HL-60 (cell line): Measurements from ENCODE around the gene TOX3.

ENCODE experiments used
- DNase-seq, 2 experiments: peaks; one replicate each; pipeline ENCODE4 v3.0.0-alpha.2; 2010 to 2020; ENCODE audit warnings: low read depth in 1 of 2, low spot score in 1 of 2
- H3K27ac ChIP-seq: fragments of 250-450 bp; sonication (Bioruptor Pico); replicated peaks from 2 replicates; pipeline ENCODE4 v1.5.1; 2020; ENCODE audit warnings: mild to moderate bottlenecking, moderate library complexity
- H3K27me3 ChIP-seq: fragments of 250-450 bp; sonication (Bioruptor Pico); 2 replicates; pipeline ENCODE4 v1.5.1; 2021; ENCODE audit warnings: mild to moderate bottlenecking, moderate library complexity; ENCODE audit not compliant: insufficient read depth, poor library complexity, severe bottlenecking
- H3K4me3 ChIP-seq: replicated peaks from 2 replicates; pipeline ENCODE4 v1.5.1; 2011; ENCODE audit warnings: mild to moderate bottlenecking, control low read depth, low read length; ENCODE audit not compliant: insufficient read depth
- GABPA ChIP-seq: IDR thresholded peaks from 2 replicates; pipeline ENCODE4 v1.6.1; 2012; ENCODE audit warnings: low read depth
- POLR2AphosphoS5 ChIP-seq: IDR thresholded peaks from 2 replicates; pipeline ENCODE4 v1.6.1; 2012; ENCODE audit warnings: low read depth
- REST ChIP-seq: IDR thresholded peaks from 2 replicates; pipeline ENCODE4 v1.6.1; 2012; ENCODE audit warnings: low read depth; ENCODE audit not compliant: insufficient replicate concordance
- SPI1 ChIP-seq: IDR thresholded peaks from 2 replicates; pipeline ENCODE4 v1.6.1; 2012; ENCODE audit warnings: low read depth, mild to moderate bottlenecking, borderline replicate concordance
- TF ChIP-seq, protein P1 (sequence below): IDR thresholded peaks from one replicate; pipeline ENCODE4 v1.5.1; 2011; ENCODE audit warnings: low read length, control low read depth, inconsistent platforms; ENCODE audit not compliant: insufficient read depth

The TOX3 gene

GRCh38 chr16:52439171-52439701, 107.7 kb downstream of the TOX3 start:
- no peak overlapping the region for H3K27ac ChIP-seq
- no peaks in the 10 kb centered on the region for H3K27me3 ChIP-seq
- DNase-seq: no peak
- no peak overlapping the region for H3K4me3 ChIP-seq
- TF ChIP-seq, protein P1, sequence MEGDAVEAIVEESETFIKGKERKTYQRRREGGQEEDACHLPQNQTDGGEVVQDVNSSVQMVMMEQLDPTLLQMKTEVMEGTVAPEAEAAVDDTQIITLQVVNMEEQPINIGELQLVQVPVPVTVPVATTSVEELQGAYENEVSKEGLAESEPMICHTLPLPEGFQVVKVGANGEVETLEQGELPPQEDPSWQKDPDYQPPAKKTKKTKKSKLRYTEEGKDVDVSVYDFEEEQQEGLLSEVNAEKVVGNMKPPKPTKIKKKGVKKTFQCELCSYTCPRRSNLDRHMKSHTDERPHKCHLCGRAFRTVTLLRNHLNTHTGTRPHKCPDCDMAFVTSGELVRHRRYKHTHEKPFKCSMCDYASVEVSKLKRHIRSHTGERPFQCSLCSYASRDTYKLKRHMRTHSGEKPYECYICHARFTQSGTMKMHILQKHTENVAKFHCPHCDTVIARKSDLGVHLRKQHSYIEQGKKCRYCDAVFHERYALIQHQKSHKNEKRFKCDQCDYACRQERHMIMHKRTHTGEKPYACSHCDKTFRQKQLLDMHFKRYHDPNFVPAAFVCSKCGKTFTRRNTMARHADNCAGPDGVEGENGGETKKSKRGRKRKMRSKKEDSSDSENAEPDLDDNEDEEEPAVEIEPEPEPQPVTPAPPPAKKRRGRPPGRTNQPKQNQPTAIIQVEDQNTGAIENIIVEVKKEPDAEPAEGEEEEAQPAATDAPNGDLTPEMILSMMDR: no peak
- no peak for TF ChIP-seq POLR2AphosphoS5
- TF ChIP-seq REST: no peak
- no peak for TF ChIP-seq SPI1
- TF ChIP-seq GABPA: no peak

GRCh38 chr16:52437277-52437670, 109.7 kb downstream of the TOX3 start:
- TF ChIP-seq GABPA (no peak), REST (no peak), SPI1 (no peak), POLR2AphosphoS5 (no peak)
- TF ChIP-seq, protein P1: no peak
- no peak for DNase-seq
- Histone ChIP-seq H3K27ac (no peak overlapping the region), H3K27me3 (no peaks in the 10 kb centered on the region), H3K4me3 (no peak overlapping the region)

DNA sequence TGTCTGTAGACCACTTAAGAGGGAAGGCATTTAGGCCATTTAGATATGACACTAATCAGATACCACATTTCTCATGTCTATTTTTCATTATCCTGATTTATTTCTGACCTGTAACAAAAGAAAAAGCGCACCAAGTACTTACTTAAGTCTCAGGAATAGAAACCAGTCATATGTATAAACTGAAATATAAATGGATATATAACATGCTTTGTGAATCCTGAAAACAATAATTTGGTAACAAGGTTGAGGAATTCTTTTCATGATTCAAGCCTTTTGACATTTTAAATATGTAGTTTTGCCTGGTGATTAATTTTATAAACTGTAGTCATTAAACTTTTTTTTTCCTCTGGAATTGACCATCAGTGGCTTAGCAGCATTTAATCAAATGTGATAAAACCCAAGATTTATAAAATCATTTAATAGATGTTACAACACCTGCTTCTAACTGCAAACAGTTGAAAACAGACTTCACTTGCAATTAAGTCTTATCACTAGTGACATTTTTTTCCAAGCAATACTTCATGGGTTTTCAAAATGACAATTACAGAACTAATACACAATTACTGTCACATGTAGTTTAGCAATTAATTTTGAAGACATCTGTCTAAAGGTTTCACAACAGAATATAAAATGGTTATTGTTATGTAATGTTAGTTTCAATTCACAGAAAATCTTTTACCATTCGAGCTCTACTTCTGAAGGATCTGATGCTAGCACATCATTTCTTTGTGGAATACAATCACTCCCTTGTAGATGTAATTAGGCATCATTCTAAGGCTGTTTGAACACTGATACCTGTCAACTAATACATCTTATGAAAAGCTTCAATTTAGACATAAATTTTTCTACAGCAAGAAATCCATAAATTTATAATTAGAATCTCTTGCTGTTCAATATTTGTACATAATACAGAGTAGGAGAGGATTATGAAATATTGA, 110.3 kb downstream of the TOX3 start:
- Histone ChIP-seq H3K27me3 (no peaks in the 10 kb centered on the region), H3K4me3 (no peak overlapping the region), H3K27ac (no peak overlapping the region)
- TF ChIP-seq GABPA (no peak), POLR2AphosphoS5 (no peak), SPI1 (no peak), REST (no peak)
- TF ChIP-seq, protein P1: no peak
- DNase-seq: no peak
